HTR-8/SVneo (cell line): ENCODE results near the gene MLKL.
"Not testable (repeated sequence)": the region's sequence is repeated elsewhere in the genome, so short reads cannot be mapped to it uniquely, and the experiment has no call there.

ENCODE experiments used
- DNase-seq: peaks from one replicate; pipeline ENCODE4 v3.0.0; 2011; ENCODE audit warnings: low spot score, mixed read lengths; ENCODE audit not compliant: insufficient read length
- FAIRE-seq: peaks from 2 replicates; lab custom pipeline; 2011; peaks lifted over from hg19 to GRCh38; lab: Jason Lieb, UNC

The MLKL gene

GRCh38 chr16:74657870-74658642 is 42.6 kb downstream of the MLKL start:
- DNase-seq (no peak), FAIRE-seq (no peak)

- FAIRE-seq (no peak), DNase-seq (no peak)
Observed at GRCh38 chr16:74654536-74655050, 46.1 kb downstream of the MLKL start.

DNA sequence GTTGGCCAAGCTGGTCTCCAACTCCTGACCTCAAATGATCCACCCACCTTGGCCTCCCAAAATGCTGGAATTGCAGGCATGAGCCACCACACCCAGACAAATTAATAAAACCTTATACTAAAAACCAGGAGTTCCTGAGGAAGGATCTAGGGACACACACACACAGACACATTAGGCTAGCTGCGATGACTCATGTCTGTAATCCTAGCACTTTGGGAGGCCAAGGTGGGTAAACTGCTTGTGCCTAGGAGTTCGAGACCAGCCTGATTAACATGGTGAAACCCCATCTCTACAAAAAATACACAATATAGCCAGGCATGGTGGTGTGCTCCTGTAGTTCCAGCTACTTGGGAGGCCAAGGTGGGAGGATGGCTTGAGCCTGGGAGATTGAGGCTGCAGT is 47.8 kb downstream of the MLKL start:
- not testable (repeated sequence) for FAIRE-seq

DNA sequence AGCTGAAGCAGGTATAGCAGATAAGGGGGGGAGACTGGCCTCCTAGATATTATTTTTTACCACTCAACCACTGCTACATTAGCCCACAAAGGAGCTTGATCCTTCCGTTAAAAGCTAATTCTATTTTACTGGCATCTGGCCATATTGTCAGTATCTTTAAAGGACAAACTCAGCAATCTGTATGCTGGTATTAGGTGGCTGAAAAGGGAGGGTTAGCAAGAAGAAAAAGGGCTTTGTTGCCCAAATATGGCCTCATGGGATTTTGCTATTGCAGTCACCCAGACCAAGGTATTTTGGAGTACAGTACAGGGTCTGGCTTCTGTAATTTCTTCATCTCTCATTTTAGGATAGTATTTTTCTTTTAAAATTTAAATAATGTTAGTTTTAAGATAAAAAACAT is 48.4 kb downstream of the MLKL start:
- FAIRE-seq = no peak
- no peak for DNase-seq

More for the DNA sequence above, 47.8 kb downstream of the MLKL start:
- not testable (repeated sequence) for DNase-seq

DNA sequence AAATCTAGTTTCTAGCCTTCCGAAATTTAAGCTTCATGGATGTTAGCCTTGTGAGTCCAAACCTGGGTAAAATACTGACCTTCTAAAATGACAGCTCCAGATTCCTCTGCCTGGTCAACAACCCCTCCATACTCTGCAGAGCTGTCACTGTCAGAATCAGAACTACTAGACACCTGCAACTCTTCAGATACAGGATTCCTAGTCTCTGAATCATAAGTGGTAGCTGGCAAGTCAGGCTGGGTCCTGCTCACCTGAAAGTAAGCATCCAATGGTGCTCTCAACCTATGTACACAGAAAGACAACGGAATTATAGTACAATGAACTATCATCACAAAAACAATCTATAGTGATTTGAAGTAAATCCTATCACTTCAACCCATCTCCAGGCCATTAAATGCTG is 48.8 kb downstream of the MLKL start:
- DNase-seq (no peak), FAIRE-seq (no peak)

- FAIRE-seq (no peak), DNase-seq (no peak)
Observed at GRCh38 chr16:74650966-74651567, 49.6 kb downstream of the MLKL start.

DNA sequence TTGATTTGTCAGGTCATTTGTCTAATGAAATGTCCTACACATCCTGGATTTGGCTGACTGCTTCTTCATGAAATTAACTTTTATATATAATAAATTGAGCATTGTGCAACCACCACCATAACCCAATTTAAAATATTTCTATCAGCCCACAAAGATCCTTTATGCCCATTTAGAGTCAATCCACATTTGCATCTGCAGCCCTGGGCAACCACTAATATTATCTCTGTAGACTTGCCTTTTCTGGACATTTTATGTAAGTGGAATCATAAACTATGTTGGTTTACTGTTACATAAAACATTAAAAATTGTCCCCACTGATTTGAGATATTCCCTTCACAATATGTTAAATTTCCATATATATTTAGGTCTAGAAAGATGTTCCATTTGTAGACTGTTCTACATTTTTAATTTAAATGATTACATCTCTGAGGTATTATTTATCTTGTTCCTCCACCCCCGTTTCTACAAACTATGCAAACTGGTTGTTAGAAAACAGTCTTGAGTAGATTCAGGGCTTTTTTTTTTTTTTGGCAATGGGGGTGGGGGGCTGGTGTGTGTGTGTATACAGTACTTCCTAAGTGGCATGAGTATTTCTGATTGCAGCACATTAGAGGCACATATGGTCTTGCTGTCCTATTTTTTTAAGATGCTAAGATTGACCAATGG is 50.7 kb downstream of the MLKL start:
- FAIRE-seq = no peak
- no peak for DNase-seq

- no peak for FAIRE-seq
- no peak for DNase-seq
Observed at GRCh38 chr16:74641969-74642368, 58.7 kb downstream of the MLKL start.

DNA sequence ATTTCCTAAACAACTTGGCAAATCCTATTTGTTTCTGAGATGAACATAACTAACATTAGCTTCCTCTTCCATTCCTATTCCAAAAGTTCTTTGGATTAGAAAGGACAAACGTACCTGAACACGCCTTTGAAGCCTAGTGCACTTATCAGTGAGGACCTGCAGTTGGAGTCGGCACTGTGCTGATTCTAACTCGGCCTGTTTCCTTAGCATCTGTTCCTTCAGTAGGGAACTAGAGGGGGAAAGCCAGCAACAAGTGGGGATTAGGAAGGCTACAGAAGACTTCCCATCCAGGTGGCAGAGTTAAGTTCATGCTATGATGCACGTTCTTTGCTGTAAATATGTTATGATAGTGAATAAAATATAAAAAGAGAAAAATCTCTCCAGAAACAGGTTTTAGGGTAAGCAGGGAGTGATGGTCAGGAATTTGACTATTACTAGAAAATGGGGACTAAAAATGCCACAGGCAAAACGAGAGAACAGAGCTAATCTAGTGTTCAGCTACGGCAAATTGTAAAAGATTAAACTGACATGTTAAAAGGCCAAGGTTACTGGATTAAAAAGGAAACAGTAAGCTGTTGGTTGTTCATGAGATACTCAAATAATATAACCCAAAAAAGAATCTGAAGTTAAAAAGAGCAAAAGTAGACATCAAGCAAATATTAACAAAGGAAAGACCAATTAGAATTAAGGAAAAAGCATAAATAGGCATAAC is 62.8 kb downstream of the MLKL start:
- no peak for DNase-seq
- FAIRE-seq = no peak

DNA sequence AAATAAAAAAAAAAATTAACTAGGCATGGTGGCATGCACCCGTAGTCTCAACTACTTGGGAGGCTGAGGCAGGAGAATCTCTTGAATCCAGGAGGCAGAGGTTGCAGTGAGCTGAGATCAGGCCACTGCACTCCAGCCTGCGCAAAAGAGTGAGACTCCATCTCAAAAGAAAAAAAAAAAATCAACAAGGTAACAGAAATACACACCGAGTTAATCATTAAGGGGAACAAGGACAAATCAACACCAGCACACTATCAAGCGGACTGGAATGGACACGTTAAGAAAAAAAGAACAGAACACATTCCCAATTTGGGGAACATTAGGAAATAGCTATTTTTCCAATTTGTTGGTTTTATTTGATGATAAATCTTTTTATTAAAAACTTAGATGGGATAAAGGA is 65.4 kb downstream of the MLKL start:
- FAIRE-seq (no peak), DNase-seq (no peak)

DNA sequence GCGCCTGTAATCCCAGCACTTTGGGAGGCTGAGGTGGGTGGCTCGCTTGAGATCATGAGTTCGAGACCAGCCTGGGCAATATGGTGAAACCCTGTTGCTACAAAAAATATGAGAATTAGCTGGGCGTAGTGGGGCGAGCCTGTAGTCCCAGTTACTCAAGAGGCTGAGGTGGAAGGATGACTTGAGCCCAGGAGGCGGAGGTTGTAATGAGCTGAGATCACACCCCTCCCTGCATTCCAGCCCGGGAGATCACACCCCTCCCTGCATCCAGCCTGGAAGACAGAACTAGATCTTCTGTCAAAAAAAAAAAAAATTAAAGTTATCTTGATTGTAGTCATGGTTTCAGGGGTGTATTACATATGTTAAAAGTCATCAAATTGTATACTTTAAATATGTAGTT is 67.0 kb downstream of the MLKL start:
- DNase-seq (no peak), FAIRE-seq (no peak)

DNA sequence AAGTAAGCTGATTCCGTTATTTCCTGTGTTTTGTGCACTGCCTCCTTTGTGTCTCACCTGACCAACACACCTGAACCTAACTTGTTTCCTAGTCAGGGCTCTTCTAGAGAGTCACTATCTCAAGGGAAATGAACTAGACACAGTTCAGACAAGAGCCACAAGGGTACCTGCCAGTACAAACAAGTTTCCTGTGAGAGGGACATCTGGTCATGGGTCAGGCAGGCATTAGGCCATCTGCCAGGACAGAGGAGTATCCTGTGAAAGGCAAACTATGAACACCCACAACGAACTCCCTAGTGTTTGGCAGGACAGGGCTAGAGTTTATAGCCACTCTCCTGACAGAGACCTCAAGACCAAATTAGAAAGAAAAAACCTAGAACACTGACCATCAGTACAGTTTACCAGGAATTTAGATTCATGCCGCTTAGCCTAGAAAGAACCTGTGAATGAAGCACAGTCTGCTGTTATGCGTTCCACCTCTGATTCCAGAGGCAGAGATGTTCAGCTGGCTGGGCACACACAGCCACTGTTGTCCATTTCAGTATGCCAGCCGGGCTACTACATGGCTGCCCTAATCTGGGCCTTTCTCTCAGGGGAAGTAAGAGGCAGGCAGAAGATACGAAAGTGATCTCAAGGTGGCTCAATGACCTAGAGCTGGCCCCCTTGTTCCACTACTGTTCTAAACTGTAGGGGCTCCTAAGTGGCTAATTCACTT is 73.0 kb downstream of the MLKL start:
- no peak for FAIRE-seq

DNA sequence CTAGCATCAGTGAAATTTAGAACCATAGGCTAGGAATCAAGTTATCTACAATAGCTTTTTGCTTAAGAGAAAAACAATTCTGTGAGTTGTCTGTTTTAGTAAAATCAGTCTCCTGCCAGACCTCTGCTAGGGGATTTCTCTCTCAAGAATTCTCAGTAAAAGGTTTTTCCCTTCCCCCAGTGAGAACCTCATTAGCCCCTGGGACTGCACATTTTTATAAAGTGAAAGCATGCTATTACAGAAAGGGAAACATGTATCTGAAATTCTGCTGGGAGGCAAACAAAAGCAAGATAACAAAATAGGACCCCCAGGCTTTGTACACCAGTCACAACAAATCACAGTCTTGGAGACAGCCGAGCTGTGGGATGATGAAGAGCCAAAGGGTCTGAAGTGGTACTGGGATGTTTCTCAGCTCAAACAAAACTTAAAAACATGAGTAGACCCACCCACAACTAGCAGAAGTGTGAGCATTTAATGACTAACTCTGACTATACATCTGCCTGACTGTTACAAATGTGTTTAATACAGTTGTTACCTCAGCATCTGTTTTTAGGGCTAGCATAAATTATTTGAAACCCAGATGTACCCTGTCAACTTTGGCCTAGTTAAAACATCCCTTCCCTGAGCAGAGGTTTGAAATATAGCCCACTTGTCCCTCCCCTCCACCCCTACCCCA is 73.8 kb downstream of the MLKL start:
- DNase-seq = no peak
- FAIRE-seq = no peak

More for the DNA sequence above, 73.0 kb downstream of the MLKL start:
- no peak for DNase-seq

GRCh38 chr16:74625500-74626350 is 74.9 kb downstream of the MLKL start:
- FAIRE-seq = no peak
- no peak for DNase-seq

DNA sequence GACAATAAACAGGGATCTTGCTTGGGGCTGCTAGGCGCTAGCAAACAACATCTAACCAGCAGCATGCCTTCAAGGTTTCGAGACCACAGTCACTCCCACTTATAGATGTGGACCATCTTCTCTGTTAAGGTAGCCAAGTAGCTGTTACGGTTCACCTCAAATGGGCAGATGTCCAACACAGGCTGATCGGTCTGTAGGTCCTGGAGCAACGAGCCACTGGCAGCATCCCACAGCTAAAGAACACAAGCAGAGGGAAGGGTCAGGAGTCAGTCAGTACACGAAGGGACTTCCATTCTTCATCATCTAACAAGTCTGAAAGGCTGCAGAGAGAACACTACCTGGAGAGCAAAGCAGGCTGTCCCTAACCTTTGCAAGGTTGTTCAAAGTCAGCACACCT is 76.8 kb downstream of the MLKL start:
- DNase-seq (no peak), FAIRE-seq (no peak)

GRCh38 chr16:74623214-74623838 is 77.3 kb downstream of the MLKL start:
- DNase-seq (peak; percentile 53), FAIRE-seq (no peak)

GRCh38 chr16:74622005-74622404 is 78.7 kb downstream of the MLKL start:
- no peak for FAIRE-seq

More at GRCh38 chr16:74622005-74622404, 78.7 kb downstream of the MLKL start:
- no peak for DNase-seq
